ENCODE measurements around the gene POU2AF2. TPM values are rescaled to one million over a fixed set of nuclear protein-coding genes. Genes with fewer than 3 reads are reported as not detected.
"Not testable (repeated sequence)": the region's sequence is repeated elsewhere in the genome, so short reads cannot be mapped to it uniquely, and the experiment has no call there.

The POU2AF2 gene
- total RNA-seq, 2 experiments from 2014 or later: not detected

- not testable (repeated sequence) for H3K36me3 Mint-ChIP-seq (ENCODE audit: low read depth); H3K9me3 Mint-ChIP-seq; H3K27ac Mint-ChIP-seq; H3K4me1 Mint-ChIP-seq (ENCODE audit: low read depth)
- intact Hi-C loops (cut with micrococcal nuclease): loop anchor here (10.0 kb wide), 1 partner anchor 448 kb away; no protein-coding TSS in a partner anchor
- peak overlapping the region; percentile 68 for H3K4me3 Mint-ChIP-seq
- DNase-seq: peak; percentile 35
- CTCF ChIA-PET: interaction anchor here (0.9 kb wide), 1 partner anchor 69 kb away, joined by 3 read pairs; no protein-coding TSS in a partner anchor
- H3K27me3 Mint-ChIP-seq (ENCODE audit: low read depth): peaks cover 18% of the 10 kb centered on the region
Measured at GRCh38 chr11:111222821-111223455, 22.6 kb upstream of the POU2AF2 start.

- Mint-ChIP-seq H3K9me3 (no peaks in the 10 kb centered on the region), H3K36me3 (ENCODE audit: low read depth) (no peaks in the 10 kb centered on the region), H3K4me3 (no peak overlapping the region), H3K4me1 (ENCODE audit: low read depth) (peaks cover 20% of the 10 kb centered on the region), H3K27ac (no peak overlapping the region), H3K27me3 (ENCODE audit: low read depth) (peaks cover 13% of the 10 kb centered on the region)
- CTCF ChIA-PET: no interaction called here
- intact Hi-C loops (cut with micrococcal nuclease): loop anchor here (10.0 kb wide), 1 partner anchor 451 kb away; no protein-coding TSS in a partner anchor
- DNase-seq: no peak
Measured at GRCh38 chr11:111225881-111226280, 19.6 kb upstream of the POU2AF2 start.

- no peak overlapping the region for H3K27ac Mint-ChIP-seq
- intact Hi-C loops (cut with micrococcal nuclease): loop anchor here (1.0 to 10.0 kb wide), 6 partner anchors 455 to 1029 kb away; partner anchors contain the start of gene ARHGAP20
Measured at GRCh38 chr11:111229604-111230003, 15.9 kb upstream of the POU2AF2 start.

GRCh38 chr11:111230122-111230465 lies 15.4 kb upstream of the POU2AF2 start:
- peaks cover 24% of the 10 kb centered on the region for H3K27me3 Mint-ChIP-seq (ENCODE audit: low read depth)
- no peaks in the 10 kb centered on the region for H3K36me3 Mint-ChIP-seq (ENCODE audit: low read depth)
- DNase-seq: no peak
- H3K9me3 Mint-ChIP-seq: no peaks in the 10 kb centered on the region
- no peak overlapping the region for H3K27ac Mint-ChIP-seq
- CTCF ChIA-PET: interaction anchor here (0.7 to 2.2 kb wide), 16 partner anchors 9 to 795 kb away, joined by 3 to 7 read pairs (median 3); no protein-coding TSS in a partner anchor
- H3K4me3 Mint-ChIP-seq: no peak overlapping the region
- H3K4me1 Mint-ChIP-seq (ENCODE audit: low read depth): peaks cover 12% of the 10 kb centered on the region
- intact Hi-C loops (cut with micrococcal nuclease): loop anchor here (1.0 to 5.0 kb wide), 5 partner anchors 518 to 1029 kb away; partner anchors contain the start of gene ARHGAP20

More at GRCh38 chr11:111229604-111230003, 15.9 kb upstream of the POU2AF2 start:
- Mint-ChIP-seq H3K4me3 (no peak overlapping the region), H3K4me1 (ENCODE audit: low read depth) (peaks cover 12% of the 10 kb centered on the region), H3K9me3 (no peaks in the 10 kb centered on the region), H3K36me3 (ENCODE audit: low read depth) (no peaks in the 10 kb centered on the region), H3K27me3 (ENCODE audit: low read depth) (peaks cover 24% of the 10 kb centered on the region)
- DNase-seq: peak; percentile 43
- CTCF ChIA-PET: interaction anchor here (0.7 to 2.2 kb wide), 10 partner anchors 8 to 795 kb away, joined by 3 to 7 read pairs (median 3); no protein-coding TSS in a partner anchor

GRCh38 chr11:111231836-111232235 lies 13.7 kb upstream of the POU2AF2 start:
- DNase-seq: no peak
- peaks cover 12% of the 10 kb centered on the region for H3K4me1 Mint-ChIP-seq (ENCODE audit: low read depth)
- H3K27me3 Mint-ChIP-seq (ENCODE audit: low read depth): peaks cover 25% of the 10 kb centered on the region
- H3K9me3 Mint-ChIP-seq: no peaks in the 10 kb centered on the region
- CTCF ChIA-PET: interaction anchor here (0.6 to 1.3 kb wide), 3 partner anchors 194 to 1031 kb away, joined by 3 to 4 read pairs (median 3); no protein-coding TSS in a partner anchor
- no peak overlapping the region for H3K4me3 Mint-ChIP-seq
- intact Hi-C loops (cut with micrococcal nuclease): loop anchor here (2.0 to 5.0 kb wide), 2 partner anchors 855 to 1031 kb away; no protein-coding TSS in a partner anchor
- H3K27ac Mint-ChIP-seq: no peak overlapping the region
- H3K36me3 Mint-ChIP-seq (ENCODE audit: low read depth): no peaks in the 10 kb centered on the region

- DNase-seq: no peak
- Mint-ChIP-seq H3K4me1 (ENCODE audit: low read depth) (no peaks in the 10 kb centered on the region), H3K4me3 (no peak overlapping the region), H3K36me3 (ENCODE audit: low read depth) (no peaks in the 10 kb centered on the region), H3K27me3 (ENCODE audit: low read depth) (peaks cover 29% of the 10 kb centered on the region), H3K27ac (no peak overlapping the region), H3K9me3 (no peaks in the 10 kb centered on the region)
- intact Hi-C loops (cut with micrococcal nuclease): no loop called here
- CTCF ChIA-PET: no interaction called here
Measured at GRCh38 chr11:111236383-111236782, 9.1 kb upstream of the POU2AF2 start.

- H3K4me3 Mint-ChIP-seq: no peak overlapping the region
- H3K36me3 Mint-ChIP-seq (ENCODE audit: low read depth): no peaks in the 10 kb centered on the region
- intact Hi-C loops (cut with micrococcal nuclease): no loop called here
- no peak overlapping the region for H3K27ac Mint-ChIP-seq
- no peak for DNase-seq
- H3K9me3 Mint-ChIP-seq: no peaks in the 10 kb centered on the region
- CTCF ChIA-PET: no interaction called here
- H3K4me1 Mint-ChIP-seq (ENCODE audit: low read depth): no peaks in the 10 kb centered on the region
- peaks cover 26% of the 10 kb centered on the region for H3K27me3 Mint-ChIP-seq (ENCODE audit: low read depth)
Measured at GRCh38 chr11:111237926-111238325, 7.6 kb upstream of the POU2AF2 start.

GRCh38 chr11:111246956-111247355 lies 1.4 kb downstream of the POU2AF2 start:
- no peak overlapping the region for H3K27ac Mint-ChIP-seq
- CTCF ChIA-PET: interaction anchor here (1.2 kb wide), 1 partner anchor 17 kb away, joined by 3 read pairs; no protein-coding TSS in a partner anchor
- no peaks in the 10 kb centered on the region for H3K9me3 Mint-ChIP-seq
- no peak for DNase-seq
- no peak overlapping the region for H3K4me3 Mint-ChIP-seq
- H3K27me3 Mint-ChIP-seq (ENCODE audit: low read depth): peaks cover 15% of the 10 kb centered on the region
- intact Hi-C loops (cut with micrococcal nuclease): no loop called here
- no peaks in the 10 kb centered on the region for H3K36me3 Mint-ChIP-seq (ENCODE audit: low read depth)
- H3K4me1 Mint-ChIP-seq (ENCODE audit: low read depth): no peaks in the 10 kb centered on the region

GRCh38 chr11:111250936-111251335 lies 5.4 kb downstream of the POU2AF2 start:
- no peak for DNase-seq
- H3K36me3 Mint-ChIP-seq (ENCODE audit: low read depth): no peaks in the 10 kb centered on the region
- H3K27me3 Mint-ChIP-seq (ENCODE audit: low read depth): peaks cover 12% of the 10 kb centered on the region
- CTCF ChIA-PET: no interaction called here
- intact Hi-C loops (cut with micrococcal nuclease): no loop called here
- H3K27ac Mint-ChIP-seq: no peak overlapping the region
- no peak overlapping the region for H3K4me3 Mint-ChIP-seq
- no peaks in the 10 kb centered on the region for H3K9me3 Mint-ChIP-seq
- H3K4me1 Mint-ChIP-seq (ENCODE audit: low read depth): no peaks in the 10 kb centered on the region

GRCh38 chr11:111253131-111253530 lies 7.6 kb downstream of the POU2AF2 start:
- Mint-ChIP-seq H3K9me3 (no peaks in the 10 kb centered on the region), H3K27ac (no peak overlapping the region), H3K36me3 (ENCODE audit: low read depth) (no peaks in the 10 kb centered on the region), H3K27me3 (ENCODE audit: low read depth) (peaks cover 14% of the 10 kb centered on the region), H3K4me3 (no peak overlapping the region), H3K4me1 (ENCODE audit: low read depth) (no peaks in the 10 kb centered on the region)
- intact Hi-C loops (cut with micrococcal nuclease): no loop called here
- CTCF ChIA-PET: no interaction called here
- no peak for DNase-seq

GRCh38 chr11:111253630-111254029 lies 8.1 kb downstream of the POU2AF2 start:
- CTCF ChIA-PET: no interaction called here
- intact Hi-C loops (cut with micrococcal nuclease): no loop called here
- H3K9me3 Mint-ChIP-seq: no peaks in the 10 kb centered on the region
- H3K4me3 Mint-ChIP-seq: no peak overlapping the region
- no peak for DNase-seq
- H3K36me3 Mint-ChIP-seq (ENCODE audit: low read depth): no peaks in the 10 kb centered on the region
- H3K4me1 Mint-ChIP-seq (ENCODE audit: low read depth): no peaks in the 10 kb centered on the region
- peaks cover 14% of the 10 kb centered on the region for H3K27me3 Mint-ChIP-seq (ENCODE audit: low read depth)
- H3K27ac Mint-ChIP-seq: no peak overlapping the region

GRCh38 chr11:111258046-111258445 lies 12.5 kb downstream of the POU2AF2 start:
- CTCF ChIA-PET: no interaction called here
- no peak for DNase-seq
- Mint-ChIP-seq H3K4me1 (ENCODE audit: low read depth) (peaks cover 2% of the 10 kb centered on the region), H3K36me3 (ENCODE audit: low read depth) (no peaks in the 10 kb centered on the region), H3K27ac (no peak overlapping the region), H3K27me3 (ENCODE audit: low read depth) (peaks cover 17% of the 10 kb centered on the region), H3K4me3 (no peak overlapping the region), H3K9me3 (no peaks in the 10 kb centered on the region)
- intact Hi-C loops (cut with micrococcal nuclease): no loop called here

- Mint-ChIP-seq H3K4me1 (ENCODE audit: low read depth) (peaks cover 2% of the 10 kb centered on the region), H3K27me3 (ENCODE audit: low read depth) (peaks cover 17% of the 10 kb centered on the region)
- CTCF ChIA-PET: no interaction called here
Measured at GRCh38 chr11:111259896-111260295, 14.4 kb downstream of the POU2AF2 start.

More at GRCh38 chr11:111259896-111260295, 14.4 kb downstream of the POU2AF2 start:
- intact Hi-C loops (cut with micrococcal nuclease): no loop called here
- Mint-ChIP-seq H3K36me3 (ENCODE audit: low read depth) (no peaks in the 10 kb centered on the region), H3K27ac (no peak overlapping the region), H3K4me3 (no peak overlapping the region), H3K9me3 (no peaks in the 10 kb centered on the region)
- DNase-seq: no peak

Measured in activated naive CD4-positive, alpha-beta T cell treated with anti-CD3 and anti-CD28 coated beads for 36 hours (primary cell).